Measurements from ENCODE around the gene NHSL2.
A peak's percentile ranks its signal among the peaks of the same experiment; 100 is the strongest.
"Not testable (repeated sequence)": the region's sequence is repeated elsewhere in the genome, so short reads cannot be mapped to it uniquely, and the experiment has no call there.

Gene NHSL2

GRCh38 chrX:71910643-71910985 is at the start of gene NHSL2:
Gene NHSL2 (plus strand): TSS chrX:71910845.
- peak within 1 kb of the TSS; percentile 96 for H3K9ac ChIP-seq (ENCODE audit: low read depth, low read length)
- H3K36me3 ChIP-seq (ENCODE audit: insufficient read depth, low read length) = peaks cover 3% of the 10 kb centered on the region; the same call in 1 of the 2 replicates
- H3K9me3 ChIP-seq (ENCODE audit: control insufficient read depth, insufficient read depth, low read length) = no peaks in the 10 kb centered on the region
- H3K4me1 ChIP-seq (ENCODE audit: insufficient read depth, low read length) = peaks cover 38% of the 10 kb centered on the region

GRCh38 chrX:71867680-71868079 is 43.0 kb upstream of the NHSL2 start:
- no peaks in the 10 kb centered on the region for H3K36me3 ChIP-seq (ENCODE audit: insufficient read depth, low read length)
- H3K4me1 ChIP-seq (ENCODE audit: insufficient read depth, low read length) = no peaks in the 10 kb centered on the region; the same call in 1 of the 2 replicates
- no peak overlapping the region for H3K9ac ChIP-seq (ENCODE audit: low read depth, low read length)
- H3K9me3 ChIP-seq (ENCODE audit: control insufficient read depth, insufficient read depth, low read length) = no peaks in the 10 kb centered on the region

GRCh38 chrX:71869566-71869965 is 41.1 kb upstream of the NHSL2 start:
- not testable (repeated sequence) for H3K4me1 ChIP-seq (ENCODE audit: insufficient read depth, low read length); H3K9ac ChIP-seq (ENCODE audit: low read depth, low read length); H3K9me3 ChIP-seq (ENCODE audit: control insufficient read depth, insufficient read depth, low read length); H3K36me3 ChIP-seq (ENCODE audit: insufficient read depth, low read length)

- Histone ChIP-seq H3K9me3 (ENCODE audit: control insufficient read depth, insufficient read depth, low read length) (no peaks in the 10 kb centered on the region), H3K9ac (ENCODE audit: low read depth, low read length) (no peak overlapping the region)
Observed at GRCh38 chrX:71870208-71871098, 40.2 kb upstream of the NHSL2 start.

GRCh38 chrX:71871367-71871766 is 39.3 kb upstream of the NHSL2 start:
- Histone ChIP-seq H3K4me1 (ENCODE audit: insufficient read depth, low read length) (no peaks in the 10 kb centered on the region; the same call in 1 of the 2 replicates), H3K9ac (ENCODE audit: low read depth, low read length) (no peak overlapping the region), H3K36me3 (ENCODE audit: insufficient read depth, low read length) (no peaks in the 10 kb centered on the region), H3K9me3 (ENCODE audit: control insufficient read depth, insufficient read depth, low read length) (no peaks in the 10 kb centered on the region)

More at GRCh38 chrX:71870208-71871098, 40.2 kb upstream of the NHSL2 start:
- no peaks in the 10 kb centered on the region for H3K36me3 ChIP-seq (ENCODE audit: insufficient read depth, low read length)
- H3K4me1 ChIP-seq (ENCODE audit: insufficient read depth, low read length) = no peaks in the 10 kb centered on the region; the same call in 1 of the 2 replicates

- no peak overlapping the region for H3K9ac ChIP-seq (ENCODE audit: low read depth, low read length)
- H3K9me3 ChIP-seq (ENCODE audit: control insufficient read depth, insufficient read depth, low read length) = no peaks in the 10 kb centered on the region
- H3K36me3 ChIP-seq (ENCODE audit: insufficient read depth, low read length) = no peaks in the 10 kb centered on the region
- no peaks in the 10 kb centered on the region; the same call in 1 of the 2 replicates for H3K4me1 ChIP-seq (ENCODE audit: insufficient read depth, low read length)
Observed at GRCh38 chrX:71872542-71873458, 37.8 kb upstream of the NHSL2 start.

- H3K36me3 ChIP-seq (ENCODE audit: insufficient read depth, low read length) = no peaks in the 10 kb centered on the region
- H3K9me3 ChIP-seq (ENCODE audit: control insufficient read depth, insufficient read depth, low read length) = no peaks in the 10 kb centered on the region; the same call in 1 of the 2 replicates
- H3K9ac ChIP-seq (ENCODE audit: low read depth, low read length) = no peak overlapping the region
- H3K4me1 ChIP-seq (ENCODE audit: insufficient read depth, low read length) = no peaks in the 10 kb centered on the region; the same call in 1 of the 2 replicates
Observed at GRCh38 chrX:71873459-71873833, 37.2 kb upstream of the NHSL2 start.

- not testable (repeated sequence) for H3K4me1 ChIP-seq (ENCODE audit: insufficient read depth, low read length); H3K36me3 ChIP-seq (ENCODE audit: insufficient read depth, low read length); H3K9ac ChIP-seq (ENCODE audit: low read depth, low read length); H3K9me3 ChIP-seq (ENCODE audit: control insufficient read depth, insufficient read depth, low read length)
Observed at GRCh38 chrX:71876841-71877240, 33.8 kb upstream of the NHSL2 start.

GRCh38 chrX:71885099-71885498 is 25.5 kb upstream of the NHSL2 start:
- H3K4me1 ChIP-seq (ENCODE audit: insufficient read depth, low read length) = no peaks in the 10 kb centered on the region

GRCh38 chrX:71895607-71896006 is 15.0 kb upstream of the NHSL2 start:
- H3K36me3 ChIP-seq (ENCODE audit: insufficient read depth, low read length) = no peaks in the 10 kb centered on the region
- no peaks in the 10 kb centered on the region for H3K4me1 ChIP-seq (ENCODE audit: insufficient read depth, low read length)
- no peaks in the 10 kb centered on the region for H3K9me3 ChIP-seq (ENCODE audit: control insufficient read depth, insufficient read depth, low read length)
- no peak overlapping the region for H3K9ac ChIP-seq (ENCODE audit: low read depth, low read length)

More at GRCh38 chrX:71885099-71885498, 25.5 kb upstream of the NHSL2 start:
- Histone ChIP-seq H3K36me3 (ENCODE audit: insufficient read depth, low read length) (no peaks in the 10 kb centered on the region), H3K9ac (ENCODE audit: low read depth, low read length) (no peak overlapping the region), H3K9me3 (ENCODE audit: control insufficient read depth, insufficient read depth, low read length) (no peaks in the 10 kb centered on the region)

- Histone ChIP-seq H3K9me3 (ENCODE audit: control insufficient read depth, insufficient read depth, low read length) (no peaks in the 10 kb centered on the region), H3K4me1 (ENCODE audit: insufficient read depth, low read length) (peaks cover 11% of the 10 kb centered on the region; the same call in 1 of the 2 replicates)
Observed at GRCh38 chrX:71906144-71906543, 4.5 kb upstream of the NHSL2 start.

GRCh38 chrX:71908387-71908786 is 2.3 kb upstream of the NHSL2 start:
- H3K4me1 ChIP-seq (ENCODE audit: insufficient read depth, low read length) = peaks cover 20% of the 10 kb centered on the region
- H3K9ac ChIP-seq (ENCODE audit: low read depth, low read length) = no peak overlapping the region
- peaks cover 2% of the 10 kb centered on the region; the same call in 1 of the 2 replicates for H3K36me3 ChIP-seq (ENCODE audit: insufficient read depth, low read length)
- H3K9me3 ChIP-seq (ENCODE audit: control insufficient read depth, insufficient read depth, low read length) = no peaks in the 10 kb centered on the region

More at GRCh38 chrX:71906144-71906543, 4.5 kb upstream of the NHSL2 start:
- no peak overlapping the region for H3K9ac ChIP-seq (ENCODE audit: low read depth, low read length)
- no peaks in the 10 kb centered on the region for H3K36me3 ChIP-seq (ENCODE audit: insufficient read depth, low read length)

GRCh38 chrX:71909956-71910355 is 689 bp upstream of the NHSL2 start:
- Histone ChIP-seq H3K36me3 (ENCODE audit: insufficient read depth, low read length) (peaks cover 3% of the 10 kb centered on the region; the same call in 1 of the 2 replicates), H3K4me1 (ENCODE audit: insufficient read depth, low read length) (peaks cover 34% of the 10 kb centered on the region), H3K9me3 (ENCODE audit: control insufficient read depth, insufficient read depth, low read length) (no peaks in the 10 kb centered on the region), H3K9ac (ENCODE audit: low read depth, low read length) (peak overlapping the region; percentile 96)

GRCh38 chrX:71910986-71911730 is 513 bp downstream of the NHSL2 start:
- peaks cover 3% of the 10 kb centered on the region; the same call in 1 of the 2 replicates for H3K36me3 ChIP-seq (ENCODE audit: insufficient read depth, low read length)
- H3K9ac ChIP-seq (ENCODE audit: low read depth, low read length) = peak overlapping the region; percentile 96
- H3K9me3 ChIP-seq (ENCODE audit: control insufficient read depth, insufficient read depth, low read length) = no peaks in the 10 kb centered on the region
- H3K4me1 ChIP-seq (ENCODE audit: insufficient read depth, low read length) = peaks cover 44% of the 10 kb centered on the region
